ENCODE measurements around the gene CDK5RAP1. TPM values are rescaled to one million over a fixed set of nuclear protein-coding genes. Genes with fewer than 3 reads are reported as not detected.
A peak's percentile ranks its signal among the peaks of the same experiment; 100 is the strongest.

CDK5RAP1 gene
- polyA plus RNA-seq, 2 of the 4 experiments (the other 2 are of a cell fraction), result 39.6 to 39.7 TPM

GRCh38 chr20:33318096-33318429 is 83.3 kb downstream of the CDK5RAP1 start:
- TF ChIP-seq TP53 (CRISPR knock-in tag; IDR thresholded peaks at IDR 0.05) (no peak), HMGXB4 (CRISPR knock-in tag; IDR thresholded peaks at IDR 0.05; ENCODE audit: borderline replicate concordance) (no peak), ZSCAN20 (CRISPR knock-in tag; IDR thresholded peaks at IDR 0.05) (no peak), RFX5 (IDR thresholded peaks at IDR 0.05) (no peak), CEBPB (IDR thresholded peaks at IDR 0.05) (no peak), FOSB (CRISPR knock-in tag; IDR thresholded peaks at IDR 0.05) (no peak), MAFK (IDR thresholded peaks at IDR 0.05; ENCODE audit: partially characterized antibody) (no peak), HES2 (IDR thresholded peaks at IDR 0.05) (no peak), FOSL2 (IDR thresholded peaks at IDR 0.05) (no peak), FOSL2 (CRISPR knock-in tag; IDR thresholded peaks at IDR 0.05) (no peak)
- POLR2A ChIA-PET, result no interaction called here
- 61% methylated on average over 3 of the region's 5 CpGs for WGBS (ENCODE audit: missing lambda C conversion rate)
- peak in 1 of 2 experiments; percentile 37; a peak in 1 of 6 replicates for ATAC-seq
- H3K4me3 ChIP-seq, result no peak overlapping the region
- no peak for FAIRE-seq
- DNase-seq (ENCODE audit: low read depth in 1 of 2, low spot score in 1 of 2), result no peak
- H3K4me2 ChIP-seq, result no peak overlapping the region
- no peak overlapping the region for H3K27ac ChIP-seq
- H3K4me1 ChIP-seq, result no peaks in the 10 kb centered on the region
- H3K9me3 ChIP-seq, result no peaks in the 10 kb centered on the region
- CTCF ChIA-PET, result interaction anchor here (1.1 kb wide), 1 partner anchor 19 kb away, joined by 4 read pairs; no protein-coding TSS in a partner anchor

GRCh38 chr20:33317424-33318095 is 83.8 kb downstream of the CDK5RAP1 start:
- peak; percentile 23 to 54; a peak in 4 of 6 replicates for ATAC-seq
- no peak for TF ChIP-seq EP300 (IDR thresholded peaks at IDR 0.05)
- no peak for TF ChIP-seq E2F6 (IDR thresholded peaks at IDR 0.05; ENCODE audit: borderline replicate concordance, low read depth)
- TF ChIP-seq REST (IDR thresholded peaks at IDR 0.05), result no peak
- TF ChIP-seq FOSL2 (IDR thresholded peaks at IDR 0.05), result no peak
- no peak for TF ChIP-seq FOSL2 (CRISPR knock-in tag; IDR thresholded peaks at IDR 0.05)
- TF ChIP-seq EHMT2 (IDR thresholded peaks at IDR 0.05; ENCODE audit: low read depth), result no peak
- no peak for TF ChIP-seq CHD2 (IDR thresholded peaks at IDR 0.05; ENCODE audit: low read length, partially characterized antibody)
- TF ChIP-seq HOXB13 (CRISPR knock-in tag; IDR thresholded peaks at IDR 0.05; ENCODE audit: low read depth), result no peak
- TF ChIP-seq KDM5A (IDR thresholded peaks at IDR 0.05), result no peak

More at GRCh38 chr20:33317424-33318095, 83.8 kb downstream of the CDK5RAP1 start:
- no peak for DNase-seq (ENCODE audit: low read depth in 1 of 2, low spot score in 1 of 2)
- Histone ChIP-seq H3K9me3 (no peaks in the 10 kb centered on the region), H3K27ac (no peak overlapping the region), H3K4me3 (no peak overlapping the region), H3K4me2 (no peak overlapping the region), H3K4me1 (no peaks in the 10 kb centered on the region)
- 79% methylated on average over 14 of the region's 14 CpGs for WGBS (ENCODE audit: missing lambda C conversion rate)
- CTCF ChIA-PET, result interaction anchor here (1.1 kb wide), 1 partner anchor 18 kb away, joined by 4 read pairs; no protein-coding TSS in a partner anchor
- FAIRE-seq, result no peak
- POLR2A ChIA-PET, result no interaction called here
